Keratinocyte (primary cell): ENCODE data around the gene TRAIP. TPM values are rescaled to one million over a fixed set of nuclear protein-coding genes. Genes with fewer than 3 reads are reported as not detected.

Source experiments
- DNase-seq: peaks from one replicate; pipeline ENCODE4 v3.0.0-alpha.2; 2011; ENCODE audit warnings: low read depth, missing footprints, low spot score
- FAIRE-seq: peaks from 2 replicates; lab custom pipeline; 2011; peaks lifted over from hg19 to GRCh38; lab: Jason Lieb, UNC
- H2AFZ ChIP-seq: 2 replicates; pipeline ENCODE4 v1.6.0; 2012; ENCODE audit warnings: low read length, control low read depth, inconsistent platforms; ENCODE audit not compliant: control insufficient read depth
- H3K27ac ChIP-seq: 2 replicates; pipeline ENCODE4 v1.5.1; 2011; ENCODE audit warnings: low read length; ENCODE audit not compliant: control insufficient read depth, insufficient read depth
- H3K27me3 ChIP-seq: 3 replicates; pipeline ENCODE4 v1.6.0; 2011; ENCODE audit warnings: low read length; ENCODE audit not compliant: control insufficient read depth, insufficient read depth; ENCODE audit errors: extremely low read depth
- H3K36me3 ChIP-seq, 2 experiments: 2 replicates in 1 of 2; 3 replicates in 1 of 2; pipeline ENCODE4 v1.5.1; 2011; ENCODE audit warnings: low read length in 2 of 2, mild to moderate bottlenecking in 1 of 2; ENCODE audit not compliant: control insufficient read depth in 2 of 2, insufficient read depth in 2 of 2; ENCODE audit errors: extremely low read depth in 1 of 2
- H3K4me1 ChIP-seq: 3 replicates; pipeline ENCODE4 v1.5.1; 2011; ENCODE audit warnings: low read length; ENCODE audit not compliant: control insufficient read depth, insufficient read depth; ENCODE audit errors: extremely low read depth
- H3K4me2 ChIP-seq: 3 replicates; pipeline ENCODE4 v1.6.0; 2011; ENCODE audit warnings: low read depth, low read length; ENCODE audit not compliant: control insufficient read depth, insufficient read depth; ENCODE audit errors: extremely low read depth
- H3K4me3 ChIP-seq, 3 experiments: fragments of 200-600 bp in 1 of 3; sonication (generic) in 1 of 3; 2 replicates in 2 of 3; 3 replicates in 1 of 3; pipeline ENCODE4 v1.5.1; 2011 to 2016; ENCODE audit warnings: low read length in 3 of 3, mild to moderate bottlenecking in 3 of 3, control low read depth in 2 of 3, inconsistent platforms in 1 of 3, low read depth in 1 of 3, mixed read lengths in 1 of 3, mixed run types in 1 of 3, moderate library complexity in 1 of 3; ENCODE audit not compliant: control insufficient read depth in 2 of 3, insufficient read depth in 2 of 3; ENCODE audit errors: extremely low read depth in 1 of 3
- H3K79me2 ChIP-seq: 2 replicates; pipeline ENCODE4 v1.6.0; 2012; ENCODE audit warnings: low read length; ENCODE audit not compliant: control insufficient read depth, insufficient read depth
- H3K9ac ChIP-seq: 3 replicates; pipeline ENCODE4 v1.6.0; 2011; ENCODE audit warnings: low read length; ENCODE audit not compliant: control insufficient read depth, insufficient read depth; ENCODE audit errors: extremely low read depth
- H3K9me1 ChIP-seq: 3 replicates; pipeline ENCODE4 v1.6.0; 2011; ENCODE audit warnings: low read length; ENCODE audit not compliant: control insufficient read depth, insufficient read depth; ENCODE audit errors: extremely low read depth
- H3K9me3 ChIP-seq: 2 replicates; pipeline ENCODE4 v1.5.1; 2012; ENCODE audit warnings: low read depth, low read length; ENCODE audit not compliant: control insufficient read depth
- H4K20me1 ChIP-seq: 3 replicates; pipeline ENCODE4 v1.6.0; 2011; ENCODE audit warnings: low read length; ENCODE audit not compliant: control insufficient read depth, insufficient read depth; ENCODE audit errors: extremely low read depth
- EZH2 ChIP-seq: IDR thresholded peaks from one replicate; pipeline ENCODE4 v1.6.1; 2012; ENCODE audit warnings: inconsistent platforms, mild to moderate bottlenecking, low read length, moderate library complexity
- dilution Hi-C: fragments of 300-500 bp; cut with MboI; formaldehyde crosslinking; loops from one replicate; pipeline ENCODE4 v1.7.0; 2020; ENCODE audit warnings: low sequenced_read_pairs; ENCODE audit not compliant: extremely low pct_ligation_motif_present
- polyA plus RNA-seq, 5 experiments: library from polyadenylated mRNA; depleted of rRNA in 3 of 5; stranded (reverse) in 3 of 5; stranded (forward) in 1 of 5; unstranded in 1 of 5; fragments of >200 nt; gene quantifications; 1 replicate in 1 of 5; 2 replicates in 3 of 5; 3 replicates in 1 of 5; pipeline versions ENCODE4 v1.2.1 to v1.2.3, GENCODE V29; 2011 to 2012; ENCODE audit warnings: missing spikeins in 2 of 5, low read depth in 1 of 5, low replicate concordance in 1 of 5
- TF ChIP-seq, protein P1 (sequence below), 3 experiments: IDR thresholded peaks in 1 of 3; conservative IDR thresholded peaks in 1 of 3; optimal IDR thresholded peaks in 1 of 3; 2 replicates in 2 of 3; 3 replicates in 1 of 3; pipeline versions ENCODE3 to v1.5.1; 2011; ENCODE audit warnings: low read length in 3 of 3, mild to moderate bottlenecking in 3 of 3, moderate library complexity in 2 of 3, control low read depth in 1 of 3, inconsistent platforms in 1 of 3; ENCODE audit not compliant: insufficient read depth in 2 of 3; ENCODE audit errors: extremely low read depth in 1 of 3

Gene TRAIP
- polyA plus RNA-seq, 1 donor (not counting 4 experiments of a cell fraction or from before 2014, with no cell fraction given), result 5.8 TPM

- H3K27ac ChIP-seq, result peak within 1 kb of the TSS; percentile 97
- H3K79me2 ChIP-seq, result peaks cover 46% of the 10 kb centered on the region
- peak; percentile 62 for FAIRE-seq
These were observed 47.4 kb upstream of the TRAIP start, which contains the start of gene MST1R for GRCh38 chr3:49903451-49904424. Gene MST1R, minus strand, starts transcription at chr3:49903873. Its CDS starts 264 bp downstream, at chr3:49903609.

DNA sequence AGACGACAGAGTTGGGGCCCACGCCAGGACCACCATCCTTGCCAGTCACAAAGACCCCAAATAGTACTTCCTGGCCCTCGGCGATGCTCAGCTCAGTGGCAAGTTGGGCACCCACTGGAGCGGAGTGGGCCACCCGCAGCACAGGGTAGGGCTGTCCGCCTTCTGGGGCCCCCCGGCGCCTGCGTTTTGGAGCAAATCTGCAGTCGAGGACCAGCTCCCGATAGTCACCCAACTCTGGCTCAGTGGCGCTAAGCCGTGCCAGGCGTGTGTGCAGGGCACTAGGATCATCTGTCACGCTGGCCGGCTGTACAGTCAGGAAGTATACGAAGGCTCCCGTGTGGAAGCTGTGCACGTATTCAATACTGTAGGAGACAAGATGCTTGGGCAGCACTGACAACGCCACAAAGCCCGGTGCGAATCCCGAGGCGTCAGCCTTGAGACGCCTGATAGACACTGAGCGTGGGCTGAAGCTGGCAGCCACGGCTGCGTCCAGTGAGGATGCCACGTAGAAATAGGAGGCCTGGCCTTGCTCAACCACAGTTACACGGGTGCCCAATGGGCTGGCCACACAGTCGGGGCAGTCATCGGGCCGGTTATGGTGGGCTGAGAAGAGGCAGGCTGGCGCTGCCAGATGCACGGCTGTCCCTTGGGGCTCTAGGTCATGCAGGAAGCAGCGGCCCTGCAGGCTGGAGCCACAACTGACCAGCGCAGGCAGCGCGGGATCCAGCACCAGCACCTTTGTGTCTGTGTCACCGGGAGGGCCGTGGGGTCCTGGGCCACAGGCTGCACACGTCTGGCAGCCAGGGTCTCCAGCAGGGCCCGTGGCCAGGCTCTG, 46.4 kb upstream of the TRAIP start:
- dilution Hi-C loops, result no loop called here
- Histone ChIP-seq H2AFZ (no peak overlapping the region), H3K4me3 (peak overlapping the region; percentile 69 to 84 (median 81)), H3K9me1 (peaks cover 5% of the 10 kb centered on the region), H3K9ac (peak overlapping the region; percentile 86), H3K27ac (peak overlapping the region; percentile 97), H3K4me1 (peaks cover 45% of the 10 kb centered on the region), H4K20me1 (no peaks in the 10 kb centered on the region), H3K27me3 (no peaks in the 10 kb centered on the region), H3K4me2 (peak overlapping the region; percentile 93), H3K79me2 (peaks cover 56% of the 10 kb centered on the region), H3K9me3 (no peaks in the 10 kb centered on the region), H3K36me3 (peaks cover 9 to 20% of the 10 kb centered on the region in 2 experiments)
- FAIRE-seq (peak; percentile 20), DNase-seq (no peak)
- TF ChIP-seq EZH2, result no peak
- TF ChIP-seq, protein P1, sequence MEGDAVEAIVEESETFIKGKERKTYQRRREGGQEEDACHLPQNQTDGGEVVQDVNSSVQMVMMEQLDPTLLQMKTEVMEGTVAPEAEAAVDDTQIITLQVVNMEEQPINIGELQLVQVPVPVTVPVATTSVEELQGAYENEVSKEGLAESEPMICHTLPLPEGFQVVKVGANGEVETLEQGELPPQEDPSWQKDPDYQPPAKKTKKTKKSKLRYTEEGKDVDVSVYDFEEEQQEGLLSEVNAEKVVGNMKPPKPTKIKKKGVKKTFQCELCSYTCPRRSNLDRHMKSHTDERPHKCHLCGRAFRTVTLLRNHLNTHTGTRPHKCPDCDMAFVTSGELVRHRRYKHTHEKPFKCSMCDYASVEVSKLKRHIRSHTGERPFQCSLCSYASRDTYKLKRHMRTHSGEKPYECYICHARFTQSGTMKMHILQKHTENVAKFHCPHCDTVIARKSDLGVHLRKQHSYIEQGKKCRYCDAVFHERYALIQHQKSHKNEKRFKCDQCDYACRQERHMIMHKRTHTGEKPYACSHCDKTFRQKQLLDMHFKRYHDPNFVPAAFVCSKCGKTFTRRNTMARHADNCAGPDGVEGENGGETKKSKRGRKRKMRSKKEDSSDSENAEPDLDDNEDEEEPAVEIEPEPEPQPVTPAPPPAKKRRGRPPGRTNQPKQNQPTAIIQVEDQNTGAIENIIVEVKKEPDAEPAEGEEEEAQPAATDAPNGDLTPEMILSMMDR (optimal IDR thresholded peaks at IDR 0.05 in 1 of 3, IDR thresholded peaks at IDR 0.05 in 1 of 3, conservative IDR thresholded peaks at IDR 0.05 in 1 of 3; ENCODE audit: extremely low read depth in 1 of 3, insufficient read depth in 2 of 3, low read length in 3 of 3), result no peak

More at GRCh38 chr3:49903451-49904424, 47.4 kb upstream of the TRAIP start, which contains the start of gene MST1R:
- no peaks in the 10 kb centered on the region for H3K9me3 ChIP-seq
- H3K27me3 ChIP-seq, result no peaks in the 10 kb centered on the region
- H3K9ac ChIP-seq, result peak within 1 kb of the TSS; percentile 86
- H4K20me1 ChIP-seq, result no peaks in the 10 kb centered on the region
- H3K9me1 ChIP-seq, result peaks cover 5% of the 10 kb centered on the region
- H2AFZ ChIP-seq, result no peak within 1 kb of the TSS
- H3K4me2 ChIP-seq, result peak within 1 kb of the TSS; percentile 93
- peaks cover 39% of the 10 kb centered on the region for H3K4me1 ChIP-seq
- DNase-seq, result peak; percentile 91
- peaks cover 3 to 13% of the 10 kb centered on the region in 2 experiments for H3K36me3 ChIP-seq
- dilution Hi-C loops, result no loop called here
- peak within 1 kb of the TSS; percentile 69 to 84 (median 81) for H3K4me3 ChIP-seq
- no peak for TF ChIP-seq EZH2
